Activated CD8-positive, alpha-beta memory T cell treated with anti-CD3 and anti-CD28 coated beads for 36 hours (primary cell): ENCODE results near the gene CHRM5. TPM values are rescaled to one million over a fixed set of nuclear protein-coding genes. Genes with fewer than 3 reads are reported as not detected.

Experiments used
- total RNA-seq, 2 experiments: library from RNA; stranded (reverse); gene quantifications; one replicate each; pipeline ENCODE4 v1.2.3, GENCODE V29; 2021

CHRM5 gene
- total RNA-seq, 2 experiments from 2014 or later: not detected

Other genes with a start within 250 kb of the CHRM5 start
- gene AVEN, start 70.7 kb downstream of the CHRM5 start, total RNA-seq: 10 to 100 TPM; 21.4 to 21.8 TPM
- gene EMC7, start 133.4 kb downstream of the CHRM5 start, total RNA-seq: 10 to 100 TPM; 70.6 to 80.2 TPM
- gene PGBD4, start 133.6 kb downstream of the CHRM5 start, total RNA-seq: 1 to 10 TPM; 2.9 to 3.4 TPM
- gene KATNBL1, start 241.6 kb downstream of the CHRM5 start, total RNA-seq: 10 to 100 TPM; 34.1 to 42.6 TPM